ENCODE measurements around the gene NPTX2. TPM values are rescaled to one million over a fixed set of nuclear protein-coding genes. Genes with fewer than 3 reads are reported as not detected.

Gene NPTX2
- total and polyA plus RNA-seq, 2 donors from 2014 or later, result 0.26 to 2.0 TPM

DNA sequence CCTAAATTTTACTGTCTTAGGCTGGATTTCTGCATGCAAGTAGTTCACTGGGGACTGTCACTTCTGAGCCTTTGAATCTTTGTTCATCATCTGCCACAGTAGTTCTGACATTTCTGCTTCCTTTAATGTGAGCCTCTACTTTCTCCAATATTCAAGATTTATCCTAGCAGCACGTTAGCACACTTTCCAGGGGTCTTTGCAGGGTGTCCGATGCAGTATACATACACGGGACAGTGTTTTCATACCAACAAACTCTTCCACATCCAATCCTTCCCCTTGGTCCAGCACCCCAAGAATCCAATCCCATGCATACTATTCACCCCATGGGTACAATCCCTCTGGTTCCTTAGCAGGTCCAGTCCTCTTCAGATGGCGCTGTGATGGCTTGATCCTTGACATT lies 22.7 kb upstream of the NPTX2 start:
- intact Hi-C loops (cut with DNase I), result no loop called here
- no peaks in the 10 kb centered on the region for H3K9me3 ChIP-seq (ENCODE audit: control insufficient read depth in 2 of 3, insufficient read depth in 1 of 3, low read length in 3 of 3)
- H3K36me3 ChIP-seq (ENCODE audit: control insufficient read depth in 2 of 3, insufficient read depth in 3 of 3, low read length in 3 of 3), result no peaks in the 10 kb centered on the region
- H3K9ac ChIP-seq (ENCODE audit: low read length in 3 of 3), result no peak overlapping the region
- TF ChIP-seq CTCF (IDR thresholded peaks at IDR 0.05; ENCODE audit: borderline replicate concordance, extremely low read depth, insufficient read depth), result no peak
- H3K4me1 ChIP-seq (ENCODE audit: control insufficient read depth in 2 of 3, insufficient read depth in 2 of 3, low read depth in 1 of 3, low read length in 3 of 3), result no peaks in the 10 kb centered on the region
- no peak overlapping the region for H3K4me3 ChIP-seq (ENCODE audit: low read length in 3 of 3)
- no peak overlapping the region for H3K27ac ChIP-seq (ENCODE audit: low read depth in 2 of 2, low read length in 2 of 2)
- no peak for FAIRE-seq
- DNase-seq, result no peak
- H3K27me3 ChIP-seq (ENCODE audit: control insufficient read depth, insufficient read depth, low read length), result no peaks in the 10 kb centered on the region

GRCh38 chr7:98594787-98595186 lies 22.3 kb upstream of the NPTX2 start:
- no peak overlapping the region for H3K27ac ChIP-seq (ENCODE audit: low read depth in 2 of 2, low read length in 2 of 2)
- no peaks in the 10 kb centered on the region for H3K36me3 ChIP-seq (ENCODE audit: control insufficient read depth in 2 of 3, insufficient read depth in 3 of 3, low read length in 3 of 3)
- H3K4me3 ChIP-seq (ENCODE audit: low read length in 3 of 3), result no peak overlapping the region
- no peaks in the 10 kb centered on the region for H3K9me3 ChIP-seq (ENCODE audit: control insufficient read depth in 2 of 3, insufficient read depth in 1 of 3, low read length in 3 of 3)
- DNase-seq, result no peak
- H3K27me3 ChIP-seq (ENCODE audit: control insufficient read depth, insufficient read depth, low read length), result no peaks in the 10 kb centered on the region
- intact Hi-C loops (cut with DNase I), result no loop called here
- H3K9ac ChIP-seq (ENCODE audit: low read length in 3 of 3), result no peak overlapping the region
- TF ChIP-seq CTCF (IDR thresholded peaks at IDR 0.05; ENCODE audit: borderline replicate concordance, extremely low read depth, insufficient read depth), result no peak
- no peak for FAIRE-seq
- no peaks in the 10 kb centered on the region for H3K4me1 ChIP-seq (ENCODE audit: control insufficient read depth in 2 of 3, insufficient read depth in 2 of 3, low read depth in 1 of 3, low read length in 3 of 3)

- Histone ChIP-seq H3K4me3 (ENCODE audit: low read length in 3 of 3) (no peak overlapping the region), H3K9ac (ENCODE audit: low read length in 3 of 3) (no peak overlapping the region), H3K36me3 (ENCODE audit: control insufficient read depth in 2 of 3, insufficient read depth in 3 of 3, low read length in 3 of 3) (no peaks in the 10 kb centered on the region), H3K4me1 (ENCODE audit: control insufficient read depth in 2 of 3, insufficient read depth in 2 of 3, low read depth in 1 of 3, low read length in 3 of 3) (no peaks in the 10 kb centered on the region), H3K27ac (ENCODE audit: low read depth in 2 of 2, low read length in 2 of 2) (no peak overlapping the region), H3K27me3 (ENCODE audit: control insufficient read depth, insufficient read depth, low read length) (no peaks in the 10 kb centered on the region), H3K9me3 (ENCODE audit: control insufficient read depth in 2 of 3, insufficient read depth in 1 of 3, low read length in 3 of 3) (peaks cover 0 to 1% (median 0%) of the 10 kb centered on the region in 3 donors)
- no peak for FAIRE-seq
- TF ChIP-seq CTCF (IDR thresholded peaks at IDR 0.05; ENCODE audit: borderline replicate concordance, extremely low read depth, insufficient read depth), result no peak
- no peak for DNase-seq
- intact Hi-C loops (cut with DNase I), result no loop called here
Observed at GRCh38 chr7:98598846-98599615, 18.1 kb upstream of the NPTX2 start.

All from kidney (tissue), 14 donors.